HG03196 (cell line): ENCODE data around the gene SEL1L3.

Experiments
- ATAC-seq: cut with Tn5 transposase; IDR thresholded peaks from one replicate; pipeline ENCODE4 v1.9.1; 2021; ENCODE audit not compliant: unreplicated experiment

SEL1L3 gene

DNA sequence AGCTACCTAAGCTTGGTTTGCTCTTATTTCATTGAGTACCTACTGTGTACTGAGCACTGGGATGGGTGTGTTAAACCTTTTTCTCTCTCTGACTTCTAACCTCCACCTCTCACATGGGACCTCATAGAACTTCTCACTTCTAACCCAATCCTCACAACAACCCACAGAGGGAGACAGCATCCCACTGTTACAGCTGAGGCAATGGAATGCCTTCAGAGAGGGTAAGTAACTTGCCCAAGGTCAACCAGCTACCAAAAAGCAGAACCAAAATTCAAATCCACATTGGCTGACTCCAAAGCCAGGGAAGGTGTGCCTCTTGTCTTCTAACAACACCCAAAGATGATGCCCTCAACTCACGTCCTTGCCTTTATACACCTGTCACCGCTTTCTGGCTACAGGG, 5.4 kb downstream of the SEL1L3 start:
- ATAC-seq = no peak

DNA sequence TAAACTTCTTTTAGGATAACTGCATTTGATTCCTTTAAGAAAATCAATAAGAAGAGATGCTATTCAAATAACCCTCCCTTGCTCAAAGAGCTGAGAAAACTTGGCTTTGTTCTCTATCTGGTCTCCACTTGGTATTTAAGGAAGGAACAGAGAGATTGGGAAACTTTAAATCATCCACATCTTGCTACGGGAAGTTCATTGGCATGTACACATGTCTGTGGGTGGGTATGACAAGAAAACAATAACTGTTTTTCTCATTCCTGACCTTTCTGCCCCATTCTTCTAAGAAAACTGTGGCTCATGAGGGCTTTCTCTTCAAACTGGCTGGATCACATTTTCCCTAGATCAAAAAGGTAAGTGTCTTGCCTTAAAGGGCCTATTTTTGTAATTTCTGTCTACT, 6.0 kb downstream of the SEL1L3 start:
- ATAC-seq = no peak

GRCh38 chr4:25852103-25852502, 10.7 kb downstream of the SEL1L3 start:
- ATAC-seq = no peak

- ATAC-seq = no peak
Observed at GRCh38 chr4:25847329-25847728, 15.5 kb downstream of the SEL1L3 start.

DNA sequence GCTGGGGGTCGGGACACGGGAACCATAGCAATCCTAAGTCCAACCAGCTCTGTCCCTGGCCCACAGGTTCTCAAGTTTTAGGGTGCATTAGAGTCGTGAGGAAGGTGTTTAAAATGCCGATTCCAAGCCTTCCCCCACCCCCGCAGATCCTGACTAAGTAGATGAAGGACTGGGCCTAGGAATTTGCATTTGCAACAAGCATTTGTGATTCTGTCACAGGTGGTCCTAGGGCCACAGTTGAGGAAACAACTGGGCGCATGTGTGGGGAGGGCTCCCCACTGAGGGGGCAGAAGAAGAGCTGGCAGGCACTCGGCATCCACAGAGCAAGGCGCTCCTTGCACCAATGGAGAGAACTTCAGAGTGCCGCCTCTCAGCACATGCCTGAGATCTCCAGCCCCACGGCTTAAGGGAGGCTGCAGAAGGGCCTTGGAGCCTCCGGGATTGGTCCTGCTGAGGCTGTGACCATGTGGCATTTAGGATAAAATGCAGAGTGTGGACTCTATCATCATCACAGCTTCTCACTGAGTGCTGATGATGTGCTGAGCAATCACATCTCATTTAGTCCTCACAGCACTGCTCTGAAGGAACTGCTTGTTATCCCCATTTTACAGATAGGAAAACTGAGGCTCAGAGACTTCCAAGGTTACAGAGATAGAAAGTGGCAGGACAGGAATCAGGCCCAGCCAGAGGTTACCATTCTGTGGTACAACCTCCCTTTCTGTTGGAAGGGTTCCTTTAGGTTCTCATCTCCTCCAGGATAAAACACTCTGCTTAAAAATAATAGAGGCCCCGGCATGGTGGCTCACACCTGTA, 16.7 kb downstream of the SEL1L3 start:
- no peak for ATAC-seq

- no peak for ATAC-seq
Observed at GRCh38 chr4:25844961-25845712, 17.7 kb downstream of the SEL1L3 start.

GRCh38 chr4:25843340-25844097, 19.3 kb downstream of the SEL1L3 start:
- no peak for ATAC-seq

GRCh38 chr4:25842229-25842845, 20.5 kb downstream of the SEL1L3 start:
- ATAC-seq = peak; percentile 60

DNA sequence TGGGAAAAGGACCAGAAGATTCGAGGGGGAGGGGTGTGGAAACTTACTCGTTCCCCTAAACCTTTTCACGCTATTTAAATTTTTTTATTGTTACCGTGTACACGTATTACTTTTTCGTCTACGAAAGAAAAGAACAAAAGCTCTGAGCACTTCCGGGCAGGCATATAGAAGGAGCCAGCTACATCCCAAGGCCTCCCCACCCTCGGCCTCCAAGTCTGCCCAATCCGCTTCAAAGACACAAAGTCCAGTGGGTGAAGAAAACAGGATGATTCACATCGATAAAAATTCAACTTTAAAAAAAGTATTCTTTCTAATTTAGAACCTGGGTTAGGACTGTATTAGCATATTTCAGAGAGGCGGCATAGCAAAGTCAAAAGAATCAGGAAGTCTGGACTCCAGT, 23.1 kb downstream of the SEL1L3 start:
- no peak for ATAC-seq

DNA sequence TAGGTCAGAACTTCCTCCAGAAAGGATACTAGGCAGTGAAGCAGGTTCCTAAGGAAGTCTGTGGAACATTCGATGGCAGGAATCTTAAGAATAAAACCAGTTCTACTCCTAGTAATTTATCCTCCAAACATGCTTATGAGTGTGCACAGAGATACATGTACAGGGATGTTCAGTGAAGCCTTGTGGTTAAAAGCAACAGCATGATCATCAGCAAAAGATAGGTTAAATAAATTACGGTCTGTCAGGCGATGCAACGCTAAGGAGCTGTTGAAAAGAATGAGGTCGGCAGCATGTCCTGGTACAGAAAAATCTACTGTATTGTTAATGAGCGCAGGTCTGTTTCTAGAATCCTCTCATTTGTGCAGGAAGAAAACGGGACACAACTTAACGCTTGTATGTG, 23.6 kb downstream of the SEL1L3 start:
- ATAC-seq = no peak

- ATAC-seq = no peak
Observed at GRCh38 chr4:25838526-25838925, 24.3 kb downstream of the SEL1L3 start.

DNA sequence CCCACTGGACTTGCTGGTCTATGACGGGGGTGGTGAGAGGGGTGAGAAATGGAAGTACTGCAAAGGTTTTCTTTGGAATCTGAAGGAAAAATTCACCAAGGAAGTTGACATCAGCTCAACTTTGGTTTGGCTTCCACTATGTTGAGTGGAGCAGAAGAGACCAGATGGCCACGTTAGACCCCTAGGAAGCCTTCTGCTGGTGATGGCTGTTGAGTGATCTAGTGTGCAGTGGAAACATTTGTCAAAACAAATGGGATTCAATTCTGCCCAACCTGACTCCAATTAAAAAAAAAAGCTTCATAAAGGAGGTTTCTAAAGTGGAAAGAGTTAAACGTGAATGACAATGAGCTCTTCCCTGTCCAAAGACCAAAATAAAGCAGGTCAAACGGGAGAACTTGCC, 25.7 kb downstream of the SEL1L3 start:
- no peak for ATAC-seq

GRCh38 chr4:25835384-25835783, 27.4 kb downstream of the SEL1L3 start:
- ATAC-seq = no peak

GRCh38 chr4:25834411-25835107, 28.2 kb downstream of the SEL1L3 start:
- ATAC-seq = no peak

DNA sequence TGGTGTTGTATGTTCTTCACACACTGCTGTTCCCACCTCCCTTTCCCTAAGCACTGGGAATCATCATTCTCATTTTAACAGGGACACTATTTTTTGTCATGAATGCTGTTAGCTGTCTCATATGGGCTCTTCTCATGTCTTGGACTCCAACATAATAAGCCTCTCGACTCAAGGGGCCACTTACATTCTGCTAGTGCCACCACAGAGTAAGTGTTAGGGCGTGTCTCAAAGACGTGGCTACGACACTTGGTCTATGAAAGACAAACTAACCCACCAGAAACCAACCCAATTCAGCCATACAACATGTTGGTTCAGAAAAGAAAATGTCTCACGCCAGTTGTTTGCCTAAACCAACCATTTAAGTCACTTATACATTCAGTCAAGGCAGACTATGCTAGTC, 32.2 kb downstream of the SEL1L3 start:
- no peak for ATAC-seq

DNA sequence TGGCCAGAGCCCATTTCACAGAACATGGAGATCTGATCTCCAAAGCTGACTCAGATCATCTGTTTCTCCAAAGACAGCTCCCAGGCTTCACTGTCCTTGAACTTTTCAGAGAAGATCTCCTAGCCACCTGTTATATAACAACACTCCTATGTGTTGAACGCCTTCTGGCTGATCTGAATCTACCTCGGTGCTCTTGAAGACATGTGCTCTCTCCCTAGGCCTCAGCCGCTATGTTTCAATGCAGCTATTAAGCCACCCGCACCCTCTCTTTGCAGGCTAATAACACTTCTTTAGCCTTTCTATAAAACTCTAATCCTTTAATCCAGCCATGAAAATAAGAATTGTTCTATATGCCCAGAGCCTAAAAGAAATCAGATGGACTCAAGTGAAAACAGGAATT, 34.9 kb downstream of the SEL1L3 start:
- ATAC-seq = no peak

DNA sequence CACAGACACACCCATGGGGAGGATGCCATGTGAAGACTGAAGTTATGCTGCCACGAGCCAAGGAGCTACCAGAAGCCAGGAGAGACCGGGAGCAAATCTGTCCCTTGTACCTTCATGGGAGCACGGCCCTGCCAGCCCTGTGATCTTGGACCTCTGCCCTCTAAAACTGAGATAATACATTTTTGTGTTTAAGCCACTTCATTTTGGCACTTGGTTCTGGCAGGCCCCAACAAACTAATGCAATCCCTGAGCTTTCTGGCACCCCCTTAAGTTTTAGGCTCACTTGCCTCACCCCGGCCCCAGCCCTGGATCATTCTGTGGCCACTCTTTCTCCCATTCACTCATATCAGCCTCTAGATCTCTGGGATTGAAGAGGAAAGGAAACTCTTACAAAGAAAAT, 35.4 kb downstream of the SEL1L3 start:
- ATAC-seq = no peak

DNA sequence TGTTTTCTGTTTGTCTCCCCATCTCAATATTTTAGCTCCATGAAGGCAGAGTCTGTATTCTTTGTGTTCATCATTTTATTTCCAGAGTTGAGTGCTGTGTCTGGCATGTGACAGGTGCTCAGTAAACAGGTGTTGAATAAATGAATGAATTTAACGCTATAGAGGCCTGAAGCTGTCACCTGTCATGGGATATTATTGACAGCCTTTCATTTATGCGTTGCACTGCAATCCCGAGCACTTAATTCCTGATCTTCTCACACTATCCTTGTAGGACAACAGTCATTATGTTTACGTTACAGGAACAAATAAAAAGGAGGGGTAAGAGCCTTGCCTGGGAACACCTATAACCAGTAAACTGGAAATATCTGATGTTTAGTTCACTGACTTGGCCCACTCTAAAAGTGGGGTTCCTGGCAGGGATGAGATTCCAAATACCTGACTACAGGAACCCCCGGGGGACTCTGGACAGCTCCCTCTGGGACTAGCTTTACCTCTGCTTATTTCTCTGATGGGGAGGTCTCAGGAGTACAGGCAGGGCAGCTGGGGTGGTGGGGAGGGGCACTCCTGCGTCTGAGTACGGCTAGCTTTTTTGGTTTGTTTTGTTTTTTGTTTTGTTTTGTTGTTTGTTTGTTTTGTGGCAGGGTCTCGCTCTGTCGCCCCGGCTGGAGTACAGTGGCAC, 36.6 kb downstream of the SEL1L3 start:
- ATAC-seq = no peak

DNA sequence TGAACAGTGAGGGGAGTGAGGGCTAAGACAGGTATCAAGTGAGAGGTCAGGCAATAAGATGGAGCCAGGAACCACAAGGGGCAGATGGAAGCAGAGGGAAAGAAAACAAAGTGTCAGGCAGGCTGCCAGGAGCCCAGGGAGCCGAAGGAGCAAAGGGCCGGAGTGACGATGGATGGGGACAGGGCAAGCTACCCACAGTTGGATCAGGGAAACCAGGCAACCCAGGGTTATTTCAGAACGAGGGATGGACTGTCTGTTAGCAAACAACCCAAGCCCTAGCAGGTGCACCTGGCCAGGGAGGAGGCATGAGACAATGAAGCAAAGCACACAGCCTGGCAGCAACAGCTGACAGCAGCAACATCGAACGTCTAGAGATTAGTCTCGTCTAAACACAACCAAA, 39.2 kb downstream of the SEL1L3 start:
- no peak for ATAC-seq

DNA sequence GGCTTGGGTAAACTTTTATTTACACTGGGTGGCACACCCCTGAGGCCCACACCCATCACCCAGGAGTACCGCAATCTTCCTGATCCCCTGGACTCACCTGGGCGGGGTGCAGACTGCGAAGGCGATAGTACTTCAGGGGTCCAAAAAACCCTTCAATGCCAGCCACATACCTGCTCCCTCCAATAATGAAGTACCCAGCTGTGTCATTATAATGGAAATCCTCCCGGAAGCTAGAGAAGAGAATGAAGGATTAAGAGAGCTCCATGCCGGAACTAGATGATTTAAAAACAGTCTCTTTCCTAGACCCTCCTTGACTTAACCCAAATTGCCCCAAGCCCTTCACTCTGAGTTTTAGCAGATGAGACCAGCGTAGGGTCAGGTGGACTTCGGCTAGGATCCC, 40.9 kb downstream of the SEL1L3 start:
- ATAC-seq = no peak
